Uterus (tissue), 4 donors: ENCODE results near the gene SPATA1. TPM values are rescaled to one million over a fixed set of nuclear protein-coding genes. Genes with fewer than 3 reads are reported as not detected.
"Not testable (repeated sequence)": the region's sequence is repeated elsewhere in the genome, so short reads cannot be mapped to it uniquely, and the experiment has no call there.

Source experiments
- DNase-seq, 2 donors: peaks; one replicate each; pipeline ENCODE4 v3.0.0-alpha.2; 2019 to 2020
- H3K27ac ChIP-seq, 2 donors: fragments of 200-600 bp; sonication (generic); 1 replicate in 1 of 2; 2 replicates in 1 of 2; pipeline ENCODE4 v1.5.1; 2016 to 2018
- H3K27me3 ChIP-seq, 2 donors: fragments of 200-600 bp; sonication (generic); one replicate each; pipeline ENCODE4 v1.5.1; 2018 to 2019; ENCODE audit warnings: control low read depth in 1 of 2
- H3K36me3 ChIP-seq, 2 donors: fragments of 200-600 bp; sonication (generic); one replicate each; pipeline ENCODE4 v1.5.1; 2019; ENCODE audit warnings: control low read depth in 1 of 2
- H3K4me1 ChIP-seq, 2 donors: fragments of 200-600 bp; sonication (generic); one replicate each; pipeline ENCODE4 v1.5.1; 2018 to 2019; ENCODE audit warnings: control low read depth in 1 of 2
- H3K4me3 ChIP-seq, 2 donors: fragments of 200-600 bp; sonication (generic); 1 replicate in 1 of 2; 2 replicates in 1 of 2; pipeline ENCODE4 v1.5.1; 2018 to 2019; ENCODE audit warnings: mild to moderate bottlenecking in 1 of 2
- H3K9me3 ChIP-seq, 2 donors: fragments of 200-600 bp; sonication (generic); one replicate each; pipeline ENCODE4 v1.5.1; 2019; ENCODE audit warnings: control low read depth in 1 of 2
- CTCF ChIP-seq, 4 experiments: fragments of 200-600 bp in 2 of 4; fragments of 450-650 bp in 2 of 4; sonication (generic) in 2 of 4; IDR thresholded peaks; one replicate each; pipeline ENCODE4 v1.5.1; 2016 to 2019; ENCODE audit warnings: antibody characterized with exemption in 4 of 4, mild to moderate bottlenecking in 2 of 4, moderate library complexity in 1 of 4
- POLR2A ChIP-seq, 2 donors: fragments of 450-650 bp; IDR thresholded peaks; one replicate each; pipeline ENCODE4 v1.6.1; 2016; ENCODE audit warnings: antibody characterized with exemption in 2 of 2, mild to moderate bottlenecking in 1 of 2, moderate library complexity in 1 of 2
- intact Hi-C: fragments of 100-400 bp; cut with DNase I; formaldehyde crosslinking; loops from one replicate; pipeline ENCODE4 v1.15.1; 2023; ENCODE audit warnings: low total_unique reads
- total RNA-seq, 4 donors: library from RNA; depleted of rRNA in 3 of 4; stranded (reverse); fragments of >200 nt in 3 of 4; gene quantifications; one replicate each; pipeline versions ENCODE4 v1.1.0 to v1.2.4, GENCODE V29; 2014 to 2023
- donor health status: DM: yes; HTN: yes; CAD: no.

The SPATA1 gene
- total RNA-seq, 4 donors from 2014 or later = 0.26 to 3.5 (median 0.91) TPM; not detected in 1

- Histone ChIP-seq H3K27me3 (no peaks in the 10 kb centered on the region), H3K9me3 (no peaks in the 10 kb centered on the region), H3K36me3 (no peaks in the 10 kb centered on the region), H3K4me1 (peaks cover 6 to 9% of the 10 kb centered on the region in 2 donors), H3K4me3 (no peak overlapping the region), H3K27ac (no peak overlapping the region)
- TF ChIP-seq CTCF (IDR thresholded peaks at IDR 0.05) (no peak), POLR2A (IDR thresholded peaks at IDR 0.05) (no peak)
- no peak for DNase-seq
- intact Hi-C loops = no loop called here
Measured at GRCh38 chr1:84502927-84503326, 3.3 kb upstream of the SPATA1 start.

GRCh38 chr1:84504580-84505492 is 1.4 kb upstream of the SPATA1 start:
- DNase-seq = no peak
- no peaks in the 10 kb centered on the region for H3K27me3 ChIP-seq
- peak overlapping the region; percentile 85 to 86 for H3K4me3 ChIP-seq
- TF ChIP-seq POLR2A (IDR thresholded peaks at IDR 0.05) (no peak), CTCF (IDR thresholded peaks at IDR 0.05) (no peak)
- peak overlapping the region; percentile 98 for H3K27ac ChIP-seq
- intact Hi-C loops = no loop called here
- H3K9me3 ChIP-seq = peaks cover 0 to 4% of the 10 kb centered on the region in 2 donors
- H3K36me3 ChIP-seq = no peaks in the 10 kb centered on the region
- peaks cover 6 to 9% of the 10 kb centered on the region in 2 donors for H3K4me1 ChIP-seq

- peak in 1 of 2 donors; percentile 66 for DNase-seq
- Histone ChIP-seq H3K4me1 (peaks cover 6 to 9% of the 10 kb centered on the region in 2 donors), H3K27me3 (no peaks in the 10 kb centered on the region), H3K36me3 (no peaks in the 10 kb centered on the region), H3K9me3 (peaks cover 0 to 4% of the 10 kb centered on the region in 2 donors), H3K27ac (peak overlapping the region; percentile 98), H3K4me3 (peak overlapping the region; percentile 85 to 86)
- TF ChIP-seq POLR2A (IDR thresholded peaks at IDR 0.05) (no peak), CTCF (IDR thresholded peaks at IDR 0.05) (no peak)
- intact Hi-C loops = no loop called here
Measured at GRCh38 chr1:84505493-84506001, 639 bp upstream of the SPATA1 start.

GRCh38 chr1:84506729-84507453 is 705 bp downstream of the SPATA1 start:
- peak overlapping the region; percentile 98 for H3K27ac ChIP-seq
- H3K27me3 ChIP-seq = no peaks in the 10 kb centered on the region
- peak overlapping the region; percentile 85 to 86 for H3K4me3 ChIP-seq
- H3K9me3 ChIP-seq = peaks cover 0 to 4% of the 10 kb centered on the region in 2 donors
- peaks cover 6 to 9% of the 10 kb centered on the region in 2 donors for H3K4me1 ChIP-seq
- H3K36me3 ChIP-seq = no peaks in the 10 kb centered on the region
- no peak for TF ChIP-seq CTCF (IDR thresholded peaks at IDR 0.05)
- intact Hi-C loops = no loop called here
- no peak for DNase-seq

- DNase-seq, H3K4me3 ChIP-seq, H3K9me3 ChIP-seq, intact Hi-C loops, H3K27ac ChIP-seq, H3K27me3 ChIP-seq, H3K4me1 ChIP-seq, H3K36me3 ChIP-seq: not testable (repeated sequence)
Measured at GRCh38 chr1:84507887-84508286, 1.7 kb downstream of the SPATA1 start.
